ENCODE results near the gene SLC2A2.

- TF ChIP-seq EP300 (IDR thresholded peaks at IDR 0.05) = no peak
- TF ChIP-seq CTCF (IDR thresholded peaks at IDR 0.05) = no peak
- TF ChIP-seq POLR2A (IDR thresholded peaks at IDR 0.05) = no peak
- TF ChIP-seq POLR2AphosphoS5 (IDR thresholded peaks at IDR 0.05) = no peak
These were observed 48.4 kb downstream of the SLC2A2 start for GRCh38 chr3:170977949-170978745.
